ENCODE measurements around the gene SEMA3B. TPM values are rescaled to one million over a fixed set of nuclear protein-coding genes. Genes with fewer than 3 reads are reported as not detected.
"Not testable (repeated sequence)": the region's sequence is repeated elsewhere in the genome, so short reads cannot be mapped to it uniquely, and the experiment has no call there.

SEMA3B gene
- total RNA-seq, 1 donor from 2014 or later = 34.8 TPM

GRCh38 chr3:50222169-50222528, 46.8 kb upstream of the SEMA3B start:
- H3K27me3 Mint-ChIP-seq = peaks cover 13% of the 10 kb centered on the region

GRCh38 chr3:50224639-50225038, 44.3 kb upstream of the SEMA3B start:
- H3K36me3 Mint-ChIP-seq = no peaks in the 10 kb centered on the region
- peaks cover 16% of the 10 kb centered on the region for H3K4me1 Mint-ChIP-seq (ENCODE audit: unreplicated experiment)
- no peaks in the 10 kb centered on the region for H3K9me3 Mint-ChIP-seq
- H3K27me3 Mint-ChIP-seq = peaks cover 13% of the 10 kb centered on the region
- peak overlapping the region; percentile 33 for H3K27ac Mint-ChIP-seq
- no peak overlapping the region for H3K4me3 Mint-ChIP-seq
- DNase-seq (ENCODE audit: extremely low spot score, unreplicated experiment) = no peak
- TF ChIP-seq CTCF (conservative IDR thresholded peaks at IDR 0.05) = no peak

More at GRCh38 chr3:50222169-50222528, 46.8 kb upstream of the SEMA3B start:
- no peaks in the 10 kb centered on the region for H3K36me3 Mint-ChIP-seq
- no peak overlapping the region for H3K27ac Mint-ChIP-seq
- no peak for DNase-seq (ENCODE audit: extremely low spot score, unreplicated experiment)
- TF ChIP-seq CTCF (conservative IDR thresholded peaks at IDR 0.05) = no peak
- H3K4me3 Mint-ChIP-seq = no peak overlapping the region
- H3K9me3 Mint-ChIP-seq = no peaks in the 10 kb centered on the region
- peaks cover 6% of the 10 kb centered on the region for H3K4me1 Mint-ChIP-seq (ENCODE audit: unreplicated experiment)

- Mint-ChIP-seq H3K4me1 (ENCODE audit: unreplicated experiment) (peaks cover 23% of the 10 kb centered on the region), H3K27me3 (peaks cover 13% of the 10 kb centered on the region)
- DNase-seq (ENCODE audit: extremely low spot score, unreplicated experiment) = no peak
These were observed 42.0 kb upstream of the SEMA3B start for GRCh38 chr3:50226888-50227389.

GRCh38 chr3:50227390-50228183, 41.4 kb upstream of the SEMA3B start:
- peak overlapping the region; percentile 95 for H3K4me3 Mint-ChIP-seq
- peak; percentile 96 for DNase-seq (ENCODE audit: extremely low spot score, unreplicated experiment)
- peaks cover 13% of the 10 kb centered on the region for H3K27me3 Mint-ChIP-seq
- no peaks in the 10 kb centered on the region for H3K9me3 Mint-ChIP-seq
- TF ChIP-seq CTCF (conservative IDR thresholded peaks at IDR 0.05) = peak; percentile 95
- H3K36me3 Mint-ChIP-seq = no peaks in the 10 kb centered on the region
- H3K4me1 Mint-ChIP-seq (ENCODE audit: unreplicated experiment) = peaks cover 26% of the 10 kb centered on the region
- peak overlapping the region; percentile 93 for H3K27ac Mint-ChIP-seq

More at GRCh38 chr3:50226888-50227389, 42.0 kb upstream of the SEMA3B start:
- H3K4me3 Mint-ChIP-seq = peak overlapping the region; percentile 92
- peak overlapping the region; percentile 93 for H3K27ac Mint-ChIP-seq
- H3K36me3 Mint-ChIP-seq = no peaks in the 10 kb centered on the region
- H3K9me3 Mint-ChIP-seq = no peaks in the 10 kb centered on the region
- TF ChIP-seq CTCF (conservative IDR thresholded peaks at IDR 0.05) = no peak

- not testable (repeated sequence) for H3K9me3 Mint-ChIP-seq; H3K36me3 Mint-ChIP-seq; DNase-seq (ENCODE audit: extremely low spot score, unreplicated experiment)
- peaks cover 33% of the 10 kb centered on the region for H3K4me1 Mint-ChIP-seq (ENCODE audit: unreplicated experiment)
- peaks cover 13% of the 10 kb centered on the region for H3K27me3 Mint-ChIP-seq
- peak overlapping the region; percentile 93 for H3K27ac Mint-ChIP-seq
- H3K4me3 Mint-ChIP-seq = peak overlapping the region; percentile 95
These were observed 40.7 kb upstream of the SEMA3B start for GRCh38 chr3:50228184-50228763.

- Mint-ChIP-seq H3K27ac (peak overlapping the region; percentile 93), H3K4me1 (ENCODE audit: unreplicated experiment) (peaks cover 37% of the 10 kb centered on the region), H3K36me3 (no peaks in the 10 kb centered on the region), H3K27me3 (peaks cover 10% of the 10 kb centered on the region), H3K9me3 (no peaks in the 10 kb centered on the region), H3K4me3 (peak overlapping the region; percentile 78)
- no peak for DNase-seq (ENCODE audit: extremely low spot score, unreplicated experiment)
- no peak for TF ChIP-seq CTCF (conservative IDR thresholded peaks at IDR 0.05)
These were observed 39.5 kb upstream of the SEMA3B start for GRCh38 chr3:50229490-50229889.

Data from type B pancreatic cell (in vitro differentiated cells).